Endothelial cell of umbilical vein (primary cell): ENCODE data around the gene SLC35G4. TPM values are rescaled to one million over a fixed set of nuclear protein-coding genes. Genes with fewer than 3 reads are reported as not detected.

Source experiments
- BruUV-seq: library from RNA; stranded (reverse); fragments of 400-500 nt; replicated peaks from 2 replicates; lab custom pipeline; 2021; lab: Mats Ljungman, UMichigan
- CTCF ChIA-PET: fragments of 300-600, 350-600 bp; sonication (Branson Sonifier 250); formaldehyde crosslinking; loops from one replicate; lab custom pipeline; 2021; ENCODE audit warnings: antibody characterized with exemption, inconsistent platforms; lab: Charles Lee
- POLR2A ChIA-PET: fragments of 300-600, 350-600 bp; sonication (Branson Sonifier 250); formaldehyde crosslinking; loops from one replicate; lab custom pipeline; 2021; ENCODE audit warnings: antibody characterized with exemption, inconsistent platforms; lab: Charles Lee
- DNase-seq: peaks from one replicate; pipeline ENCODE4 v3.0.0-alpha.2; 2011; ENCODE audit warnings: low read depth, low spot score
- FAIRE-seq: peaks from 2 replicates; lab custom pipeline; 2011; peaks lifted over from hg19 to GRCh38; lab: Jason Lieb, UNC
- H2AFZ ChIP-seq: 2 replicates; pipeline ENCODE4 v1.6.0; 2012; ENCODE audit warnings: low read depth, low read length, control low read depth, inconsistent platforms
- H3K27ac ChIP-seq: 2 replicates; pipeline ENCODE4 v1.5.1; 2011; ENCODE audit warnings: low read depth, mild to moderate bottlenecking, control low read depth, low read length, moderate library complexity; ENCODE audit not compliant: insufficient read depth
- H3K27me3 ChIP-seq, 2 experiments: 2 replicates each; pipeline versions ENCODE4 v1.6.0 to v1.6.1; 2011; ENCODE audit warnings: low read length in 2 of 2, mixed read lengths in 1 of 2; ENCODE audit not compliant: control insufficient read depth in 2 of 2, insufficient read depth in 2 of 2
- H3K36me3 ChIP-seq, 2 experiments: 2 replicates in 1 of 2; 3 replicates in 1 of 2; pipeline ENCODE4 v1.5.1; 2011; ENCODE audit warnings: low read length in 2 of 2, mild to moderate bottlenecking in 1 of 2, moderate library complexity in 1 of 2; ENCODE audit not compliant: control insufficient read depth in 2 of 2, insufficient read depth in 2 of 2; ENCODE audit errors: extremely low read depth in 1 of 2
- H3K4me1 ChIP-seq: 3 replicates; pipeline ENCODE4 v1.5.1; 2011; ENCODE audit warnings: mild to moderate bottlenecking, low read length; ENCODE audit not compliant: control insufficient read depth, insufficient read depth; ENCODE audit errors: extremely low read depth
- H3K4me2 ChIP-seq: 2 replicates; pipeline ENCODE4 v1.6.1; 2011; ENCODE audit warnings: low read length, control low read depth, mixed read lengths; ENCODE audit not compliant: insufficient read depth
- H3K4me3 ChIP-seq, 3 experiments: fragments of 200-600 bp in 1 of 3; sonication (generic), shearing (Covaris generic) in 1 of 3; replicated peaks in 1 of 3; 2 replicates each; pipeline ENCODE4 v1.5.1; 2011 to 2016; ENCODE audit warnings: control low read depth in 3 of 3, low read length in 3 of 3, mild to moderate bottlenecking in 2 of 3, inconsistent platforms in 1 of 3, low read depth in 1 of 3, moderate library complexity in 1 of 3; ENCODE audit not compliant: insufficient read depth in 1 of 3
- H3K79me2 ChIP-seq: 2 replicates; pipeline ENCODE4 v1.6.0; 2012; ENCODE audit warnings: low read length, inconsistent platforms; ENCODE audit not compliant: control insufficient read depth, insufficient read depth
- H3K9ac ChIP-seq: replicated peaks from 2 replicates; pipeline ENCODE3; 2011; ENCODE audit warnings: low read length, control low read depth; ENCODE audit not compliant: insufficient read depth; ENCODE audit errors: extremely low read depth
- H3K9me1 ChIP-seq: replicated peaks from 3 replicates; pipeline ENCODE4 v1.6.0; 2011; ENCODE audit warnings: mild to moderate bottlenecking, low read length; ENCODE audit not compliant: control insufficient read depth, insufficient read depth; ENCODE audit errors: extremely low read depth
- H3K9me3 ChIP-seq: replicated peaks from 2 replicates; pipeline ENCODE4 v1.5.1; 2012; ENCODE audit warnings: low read length, inconsistent platforms; ENCODE audit not compliant: control insufficient read depth, insufficient read depth
- H4K20me1 ChIP-seq: replicated peaks from 2 replicates; pipeline ENCODE3; 2011; ENCODE audit warnings: mild to moderate bottlenecking, low read length; ENCODE audit not compliant: control insufficient read depth, insufficient read depth; ENCODE audit errors: extremely low read depth
- EZH2 ChIP-seq: IDR thresholded peaks from 2 replicates; pipeline ENCODE4 v1.6.1; 2012; ENCODE audit warnings: borderline replicate concordance, low read depth, mild to moderate bottlenecking, moderate library complexity, low read length, inconsistent platforms; ENCODE audit not compliant: severe bottlenecking
- FOS ChIP-seq: IDR thresholded peaks from 2 replicates; pipeline ENCODE4 v1.6.1; 2011; ENCODE audit warnings: mild to moderate bottlenecking, low read length, moderate library complexity, borderline replicate concordance; ENCODE audit not compliant: insufficient read depth
- GATA2 ChIP-seq: IDR thresholded peaks from 2 replicates; pipeline ENCODE4 v1.7.0; 2011; ENCODE audit warnings: low read depth, mild to moderate bottlenecking, moderate library complexity, mixed read lengths, low read length; ENCODE audit not compliant: insufficient read length, insufficient read depth
- JUN ChIP-seq: IDR thresholded peaks from 2 replicates; pipeline ENCODE4 v1.6.1; 2011; ENCODE audit warnings: borderline replicate concordance, low read depth; ENCODE audit not compliant: insufficient read length, insufficient read depth
- POLR2A ChIP-seq: IDR thresholded peaks from 2 replicates; pipeline ENCODE4 v1.6.1; 2012; ENCODE audit warnings: low read depth, mild to moderate bottlenecking, control low read depth, low read length
- POLR2AphosphoS5 ChIP-seq: IDR thresholded peaks from 2 replicates; pipeline ENCODE4 v1.6.1; 2012; ENCODE audit warnings: low read depth, mild to moderate bottlenecking, control low read depth, low read length, moderate library complexity; ENCODE audit not compliant: insufficient read depth
- dilution Hi-C: fragments of 300-500 bp; cut with MboI; formaldehyde crosslinking; loops from one replicate; pipeline ENCODE4 v1.15.0; 2019; ENCODE audit warnings: low sequenced_read_pairs; ENCODE audit not compliant: extremely low pct_ligation_motif_present
- intact Hi-C: fragments of 100-400 bp; cut with micrococcal nuclease; formaldehyde crosslinking; loops from one replicate; pipeline ENCODE4 v1.10.0; 2022
- polyA plus RNA-seq, 4 experiments: library from polyadenylated mRNA; depleted of rRNA in 3 of 4; stranded (reverse) in 3 of 4; unstranded in 1 of 4; fragments of >200 nt; gene quantifications; 2 replicates each; pipeline versions ENCODE4 v1.2.1 to v1.2.3, GENCODE V29; 2011 to 2012; ENCODE audit warnings: missing spikeins in 1 of 4
- total RNA-seq: library from RNA; stranded (reverse); gene quantifications from 2 replicates; pipeline ENCODE4 v1.2.3, GENCODE V29; 2021
- TF ChIP-seq, protein P1 (sequence below): IDR thresholded peaks from 2 replicates; pipeline ENCODE4 v1.6.1; 2011; ENCODE audit not compliant: insufficient read depth, insufficient read length
- TF ChIP-seq, protein P2 (sequence below), 2 donors: IDR thresholded peaks; 1 replicate in 1 of 2; 2 replicates in 1 of 2; pipeline ENCODE4 v1.5.1; 2011; ENCODE audit warnings: low read length in 2 of 2, mild to moderate bottlenecking in 2 of 2, moderate library complexity in 2 of 2, control low read depth in 1 of 2, inconsistent platforms in 1 of 2, low read depth in 1 of 2; ENCODE audit not compliant: insufficient read depth in 1 of 2; ENCODE audit errors: extremely low read depth in 1 of 2

SLC35G4 gene
- total and polyA plus RNA-seq, 2 donors (not counting 3 experiments of a cell fraction or from before 2014, with no cell fraction given): not detected

DNA sequence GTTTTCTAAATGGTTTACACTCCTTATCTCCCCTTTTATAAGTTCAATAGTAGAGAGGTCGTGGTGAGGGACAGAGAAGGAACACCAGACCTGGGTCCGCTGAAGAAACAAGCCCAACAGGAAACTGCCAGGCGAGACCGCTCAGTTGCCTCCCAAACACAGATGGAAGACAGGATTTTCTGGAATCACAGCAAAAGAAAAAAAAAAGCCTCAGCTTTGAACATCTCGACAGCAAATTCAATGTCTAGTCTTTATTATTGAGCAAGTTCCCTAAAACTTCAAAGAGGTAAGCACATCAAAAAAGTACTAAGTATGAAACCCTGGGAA, 46.2 kb downstream of the SLC35G4 start:
- TF ChIP-seq GATA2 (no peak), POLR2A (no peak), POLR2AphosphoS5 (no peak), FOS (no peak), EZH2 (no peak), JUN (no peak)
- TF ChIP-seq, protein P1, sequence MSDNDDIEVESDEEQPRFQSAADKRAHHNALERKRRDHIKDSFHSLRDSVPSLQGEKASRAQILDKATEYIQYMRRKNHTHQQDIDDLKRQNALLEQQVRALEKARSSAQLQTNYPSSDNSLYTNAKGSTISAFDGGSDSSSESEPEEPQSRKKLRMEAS: no peak
- TF ChIP-seq, protein P2, sequence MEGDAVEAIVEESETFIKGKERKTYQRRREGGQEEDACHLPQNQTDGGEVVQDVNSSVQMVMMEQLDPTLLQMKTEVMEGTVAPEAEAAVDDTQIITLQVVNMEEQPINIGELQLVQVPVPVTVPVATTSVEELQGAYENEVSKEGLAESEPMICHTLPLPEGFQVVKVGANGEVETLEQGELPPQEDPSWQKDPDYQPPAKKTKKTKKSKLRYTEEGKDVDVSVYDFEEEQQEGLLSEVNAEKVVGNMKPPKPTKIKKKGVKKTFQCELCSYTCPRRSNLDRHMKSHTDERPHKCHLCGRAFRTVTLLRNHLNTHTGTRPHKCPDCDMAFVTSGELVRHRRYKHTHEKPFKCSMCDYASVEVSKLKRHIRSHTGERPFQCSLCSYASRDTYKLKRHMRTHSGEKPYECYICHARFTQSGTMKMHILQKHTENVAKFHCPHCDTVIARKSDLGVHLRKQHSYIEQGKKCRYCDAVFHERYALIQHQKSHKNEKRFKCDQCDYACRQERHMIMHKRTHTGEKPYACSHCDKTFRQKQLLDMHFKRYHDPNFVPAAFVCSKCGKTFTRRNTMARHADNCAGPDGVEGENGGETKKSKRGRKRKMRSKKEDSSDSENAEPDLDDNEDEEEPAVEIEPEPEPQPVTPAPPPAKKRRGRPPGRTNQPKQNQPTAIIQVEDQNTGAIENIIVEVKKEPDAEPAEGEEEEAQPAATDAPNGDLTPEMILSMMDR (IDR thresholded peaks at IDR 0.05; ENCODE audit: extremely low read depth in 1 of 2, insufficient read depth in 1 of 2, low read depth in 1 of 2, low read length in 2 of 2): no peak
- Histone ChIP-seq H3K4me2 (no peak overlapping the region), H3K27ac (no peak overlapping the region), H3K4me1 (no peaks in the 10 kb centered on the region), H3K4me3 (no peak overlapping the region), H3K9ac (no peak overlapping the region), H3K9me1 (no peaks in the 10 kb centered on the region), H3K9me3 (no peaks in the 10 kb centered on the region), H3K36me3 (no peaks in the 10 kb centered on the region), H4K20me1 (no peaks in the 10 kb centered on the region), H2AFZ (peak overlapping the region; percentile 42), H3K79me2 (no peaks in the 10 kb centered on the region), H3K27me3 (peaks cover 0 to 2% of the 10 kb centered on the region in 2 experiments)
- DNase-seq (no peak), FAIRE-seq (no peak)
- dilution Hi-C loops (no loop called here), intact Hi-C loops (loop anchor here (1.0 to 10.0 kb wide), 4 partner anchors 75 to 579 kb away; no protein-coding TSS in a partner anchor)
- POLR2A ChIA-PET: no interaction called here
- CTCF ChIA-PET: interaction anchor here (0.6 to 4.5 kb wide), 15 partner anchors 11 to 617 kb away, joined by 3 to 50 read pairs (median 6); partner anchors contain the start of gene GNAL
- no TSS peak for BruUV-seq
